OCI-M1 (cell line): Measurements from ENCODE around the gene LAMTOR3.

ENCODE experiments used
- DNase-seq: peaks from one replicate; lab custom pipeline; 2025; lab: John Stamatoyannopoulos, UW

Gene LAMTOR3

DNA sequence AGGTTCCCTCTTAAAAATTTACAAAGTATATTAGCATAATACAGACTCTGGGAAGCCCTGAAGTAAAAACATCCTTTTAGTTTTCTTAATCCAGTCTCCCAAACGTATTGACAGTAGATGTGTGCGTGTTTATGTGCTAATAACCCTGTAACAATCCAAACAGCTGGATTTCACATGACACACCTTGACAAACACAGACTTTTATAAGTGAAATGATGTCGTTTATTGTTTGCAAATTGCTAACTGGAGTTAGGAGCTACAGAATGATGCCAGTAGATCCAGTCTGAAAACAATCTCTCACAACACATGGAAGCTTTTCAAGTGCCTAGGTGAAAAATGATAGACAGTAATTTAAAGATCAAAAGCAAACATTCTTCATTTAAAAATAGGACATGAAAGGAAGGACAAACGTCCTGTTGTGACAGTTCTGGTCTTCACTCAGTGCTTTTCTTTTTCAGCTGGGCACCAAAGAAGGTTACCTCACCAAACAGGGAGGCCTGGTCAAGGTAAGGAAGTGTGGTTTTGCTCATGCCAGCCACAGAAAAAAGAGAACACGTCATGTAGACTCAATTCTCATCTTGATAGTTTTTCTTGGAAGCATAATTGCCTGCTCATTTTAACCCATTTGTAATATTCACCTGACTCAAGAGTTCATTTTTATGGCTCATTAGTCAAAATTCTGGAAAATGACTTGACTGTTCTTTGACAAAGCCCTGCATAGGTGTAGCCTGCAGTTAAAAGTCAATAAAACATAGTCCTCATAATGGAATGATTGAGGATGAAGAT lies 32.9 kb downstream of the LAMTOR3 start:
- DNase-seq: no peak

DNA sequence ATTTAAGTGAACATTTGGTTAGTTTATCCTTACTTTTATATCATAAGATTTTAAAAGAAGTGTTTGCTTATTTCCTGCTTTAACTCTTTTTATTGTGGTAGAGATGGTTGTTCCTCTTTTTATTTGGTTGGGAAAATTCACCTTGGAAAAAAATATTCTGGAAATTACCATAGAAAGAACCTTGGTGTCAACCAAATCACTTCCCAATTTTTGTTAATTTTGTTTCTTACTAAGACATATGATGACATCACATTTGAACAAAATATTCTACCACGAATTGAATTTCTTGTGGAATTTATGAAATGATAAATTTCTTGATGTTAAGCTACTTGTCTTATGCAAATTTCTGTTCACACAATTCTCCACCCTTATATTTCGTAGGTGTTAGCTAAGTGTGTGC lies 33.7 kb downstream of the LAMTOR3 start:
- no peak for DNase-seq

DNA sequence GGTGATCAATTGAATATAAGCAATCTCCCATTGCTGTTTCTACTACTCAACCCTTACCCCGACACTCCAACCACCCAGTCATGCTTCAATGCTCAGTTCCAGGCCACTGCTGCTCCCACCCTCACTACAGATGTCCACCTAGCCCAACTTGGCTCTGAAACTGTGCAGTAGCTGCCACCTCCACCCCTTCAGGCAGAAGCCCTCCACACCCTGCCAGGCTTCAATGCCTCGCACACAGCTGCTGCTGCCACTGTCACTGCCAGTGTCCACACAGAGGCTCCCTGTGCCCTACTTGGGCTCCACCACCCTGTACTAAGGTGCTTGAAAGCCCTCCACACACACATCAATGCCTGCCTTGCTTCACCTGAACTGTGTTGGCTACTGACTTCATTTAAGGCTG lies 34.6 kb downstream of the LAMTOR3 start:
- no peak for DNase-seq

DNA sequence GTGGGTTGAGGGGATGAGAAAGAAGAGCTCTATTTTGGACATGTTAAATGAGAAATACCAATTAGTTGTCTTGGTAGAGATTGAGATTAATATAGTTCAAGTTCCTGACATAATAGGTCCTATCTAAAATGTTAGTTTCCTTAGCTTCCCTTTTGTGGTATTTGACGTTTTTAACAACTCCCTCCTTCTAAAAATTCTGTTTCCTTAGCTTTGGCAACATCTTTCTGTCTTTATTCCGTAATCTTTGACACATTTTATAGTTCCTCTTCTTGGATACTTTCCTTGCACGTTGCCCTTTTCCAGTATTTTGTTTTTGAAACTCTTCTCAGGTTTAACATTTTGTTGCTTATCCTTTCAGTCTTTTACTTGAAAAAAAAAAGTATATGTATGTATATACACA lies 36.9 kb downstream of the LAMTOR3 start:
- peak; percentile 21 for DNase-seq

DNA sequence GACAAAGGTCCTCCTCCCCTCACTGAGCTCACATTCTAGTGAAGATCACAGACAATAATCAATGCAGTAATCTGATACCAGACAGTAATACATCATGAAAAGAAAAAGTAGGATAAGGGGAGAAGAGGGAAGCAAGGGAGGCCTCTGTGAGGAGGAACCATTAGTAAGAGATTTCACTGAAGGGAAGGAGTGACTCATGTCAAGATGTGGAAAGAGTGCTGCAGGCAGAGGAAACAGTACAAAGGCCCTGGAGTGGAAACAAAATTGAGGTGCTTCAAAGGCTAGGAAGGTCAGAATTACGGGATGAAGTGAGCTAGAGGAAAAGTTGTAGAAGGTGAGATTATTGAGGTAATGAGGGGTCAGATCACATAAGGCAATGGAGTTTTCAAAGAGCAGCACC lies 38.1 kb downstream of the LAMTOR3 start:
- peak; percentile 70 for DNase-seq

DNA sequence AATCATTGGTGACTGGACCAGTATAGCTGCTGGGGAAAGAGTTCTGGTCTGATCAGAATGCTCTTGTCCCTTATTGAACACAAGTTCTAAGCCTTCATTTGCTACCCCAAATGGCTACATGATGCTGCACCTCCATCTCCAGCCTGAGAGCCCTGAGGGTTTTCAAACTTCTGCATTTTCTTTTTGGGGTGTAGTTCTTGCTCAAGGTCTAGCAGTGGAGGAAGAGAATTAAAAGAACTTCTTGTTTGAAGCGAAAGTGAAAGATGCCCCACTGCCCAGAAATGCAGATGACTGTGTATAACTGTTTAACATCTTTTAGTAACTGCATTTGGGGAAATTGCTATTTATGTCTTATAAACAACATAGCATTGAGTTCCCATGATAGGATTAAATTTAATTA lies 38.5 kb downstream of the LAMTOR3 start:
- peak; percentile 71 for DNase-seq

DNA sequence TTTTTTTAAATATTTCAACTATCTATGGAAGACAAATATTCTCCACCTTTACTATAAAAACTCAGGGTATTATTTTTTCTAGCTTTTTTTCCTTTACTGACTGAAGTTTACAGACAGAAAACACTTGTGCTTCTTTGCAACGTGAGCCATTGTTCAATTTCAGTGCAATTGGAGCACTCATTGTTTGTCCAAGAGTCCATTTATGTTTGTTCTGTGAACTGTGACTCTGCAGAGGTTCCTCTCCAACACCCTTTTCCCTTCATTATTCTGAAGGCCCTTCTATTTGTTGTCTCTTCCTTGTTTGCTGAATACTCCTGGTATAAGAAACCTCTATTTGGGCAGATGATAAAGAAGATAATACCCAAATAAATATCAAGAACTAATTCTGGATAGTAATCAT lies 40.2 kb downstream of the LAMTOR3 start:
- no peak for DNase-seq

DNA sequence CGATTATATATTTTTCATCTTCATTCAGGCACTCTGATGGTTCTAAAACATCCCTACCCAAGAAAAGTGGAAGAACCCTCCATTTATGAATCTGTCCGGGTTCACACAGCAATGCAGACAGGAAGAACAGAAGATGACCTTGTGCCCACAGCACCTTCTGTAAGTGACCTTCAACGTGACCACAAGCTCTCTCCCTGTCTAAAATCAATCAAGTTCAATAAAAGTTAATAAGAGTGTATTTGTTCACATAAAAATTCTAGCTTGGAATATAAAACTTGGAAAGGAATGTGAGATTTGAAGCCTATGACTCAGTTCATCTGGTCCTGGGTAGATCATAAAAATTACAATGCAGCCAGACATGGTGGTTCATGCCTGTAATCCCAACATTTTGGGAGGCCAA lies 41.0 kb downstream of the LAMTOR3 start:
- no peak for DNase-seq

DNA sequence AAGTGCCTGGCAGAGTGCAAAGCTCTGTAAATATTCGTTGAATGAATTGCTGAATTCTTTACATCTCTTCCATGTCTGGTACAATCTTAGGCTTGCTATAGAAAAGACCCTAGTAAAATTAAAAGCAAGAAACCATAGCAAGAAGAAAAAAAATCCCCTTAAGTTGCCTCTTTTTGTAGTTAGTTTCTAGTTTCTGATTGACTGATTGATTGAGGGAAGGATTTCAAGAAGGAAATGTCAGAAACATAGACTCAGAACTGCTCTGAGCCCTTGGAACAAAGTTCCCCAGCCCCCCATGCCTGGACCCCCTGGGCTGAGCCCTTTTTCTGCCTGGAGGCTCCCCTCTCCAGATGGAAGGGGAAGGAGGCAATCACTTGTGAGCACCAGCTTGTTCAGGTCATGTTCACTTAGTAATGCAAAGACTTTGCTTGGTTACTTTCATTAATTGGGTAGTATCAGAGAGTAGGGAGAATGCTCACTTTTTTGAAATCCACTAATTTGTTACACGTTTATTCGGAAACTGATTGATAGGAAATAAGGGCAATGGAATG lies 42.0 kb downstream of the LAMTOR3 start:
- no peak for DNase-seq

DNA sequence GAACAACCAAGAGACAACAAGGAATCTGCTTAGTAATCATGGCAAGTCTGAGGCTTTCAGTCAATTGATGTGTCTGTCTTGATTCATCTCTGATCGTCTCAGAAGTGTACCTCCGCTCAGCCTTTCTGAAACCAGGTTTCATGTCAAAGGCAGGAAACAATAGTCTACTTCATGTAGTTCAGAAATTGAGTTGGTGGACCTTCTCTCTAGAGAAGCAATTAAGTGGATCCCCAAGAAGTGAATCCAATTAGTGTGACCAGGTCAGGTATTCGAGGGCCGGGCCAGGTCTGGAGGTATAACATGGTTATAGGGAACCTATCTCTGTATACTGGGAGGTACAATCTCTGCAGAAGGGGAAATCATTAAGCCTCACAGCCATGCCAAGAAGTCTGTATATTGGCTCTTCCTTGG lies 45.6 kb downstream of the LAMTOR3 start:
- DNase-seq: no peak

DNA sequence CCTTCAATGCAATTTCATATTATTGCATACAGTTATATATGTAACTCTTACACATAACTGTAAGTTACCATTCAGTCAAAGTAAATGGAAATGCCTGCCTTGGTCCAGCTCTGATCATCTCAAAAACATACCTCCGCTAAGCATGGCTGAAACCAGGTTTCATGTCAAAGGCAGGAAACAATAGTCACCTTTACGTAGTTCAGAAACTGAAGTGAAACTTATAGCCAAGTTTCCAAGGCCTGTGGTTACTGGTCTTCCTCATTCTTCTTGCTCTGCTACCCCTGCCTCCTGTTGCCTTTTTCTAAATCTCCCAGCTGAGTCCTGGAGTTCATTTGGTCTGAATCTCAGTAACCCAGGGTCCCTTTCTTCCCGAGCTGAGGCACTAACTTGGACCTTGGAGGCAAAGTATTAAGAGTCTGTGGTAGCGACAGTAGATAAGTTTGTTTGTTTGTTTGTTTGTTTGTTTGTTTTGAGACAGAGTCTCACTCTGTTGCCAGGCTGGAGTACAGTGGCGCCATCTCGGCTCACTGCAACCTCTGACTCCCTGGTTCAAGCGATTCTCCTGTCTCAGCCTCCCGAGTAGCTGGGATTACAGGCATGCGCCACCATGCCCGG lies 46.8 kb downstream of the LAMTOR3 start:
- no peak for DNase-seq

DNA sequence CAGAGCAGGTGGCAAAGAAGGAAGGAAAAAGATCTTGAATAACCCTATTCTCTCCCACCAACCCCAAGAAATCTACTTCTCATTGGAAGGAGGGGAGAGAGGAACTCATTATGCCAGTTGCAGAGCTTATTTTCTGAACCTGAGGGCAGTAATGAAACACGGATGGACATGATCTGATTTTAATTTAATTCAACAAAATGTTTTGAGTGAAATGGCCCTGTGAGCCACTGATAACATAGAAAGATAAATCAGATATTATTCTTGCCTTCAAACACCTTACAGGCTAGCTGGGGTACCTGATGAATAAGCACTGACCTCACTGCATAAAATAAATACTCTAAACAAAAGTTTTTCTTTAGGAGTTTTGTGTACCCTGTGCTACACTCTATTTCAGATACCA lies 47.3 kb downstream of the LAMTOR3 start:
- no peak for DNase-seq

DNA sequence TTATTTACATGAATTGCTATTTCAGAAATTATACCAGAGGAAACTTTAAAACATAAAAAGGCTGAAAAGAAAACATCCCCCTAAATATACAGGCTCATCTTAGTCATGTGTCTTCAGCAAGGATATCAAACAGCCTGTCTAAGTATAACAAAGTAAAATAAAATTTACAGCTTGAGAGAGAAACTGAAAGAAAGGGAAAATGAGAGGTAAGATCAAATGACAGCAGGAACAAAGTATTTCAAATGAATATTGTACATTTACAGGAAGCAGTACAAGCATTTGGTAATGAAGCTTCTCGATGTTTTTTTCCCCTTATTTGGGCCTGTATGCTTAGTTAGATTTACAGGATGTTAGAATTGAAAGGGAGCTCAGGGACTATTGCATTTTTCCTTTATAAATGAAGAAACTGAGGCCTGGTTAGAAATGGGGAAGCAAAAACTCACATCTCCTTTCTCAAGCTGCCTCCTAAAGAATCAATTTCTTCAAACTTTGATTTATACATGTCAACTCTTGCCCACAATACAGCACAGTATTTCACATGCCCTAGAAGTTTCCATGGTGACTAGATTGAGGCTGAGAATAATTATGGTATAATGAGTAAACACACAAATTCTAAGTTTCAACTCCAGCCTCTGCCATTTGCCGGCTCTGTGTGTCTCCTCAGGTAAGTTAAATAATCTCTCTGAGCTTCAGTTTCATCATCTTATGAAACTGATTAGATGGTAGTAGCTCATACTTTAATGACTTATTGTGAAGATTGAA lies 48.3 kb downstream of the LAMTOR3 start:
- DNase-seq: no peak

DNA sequence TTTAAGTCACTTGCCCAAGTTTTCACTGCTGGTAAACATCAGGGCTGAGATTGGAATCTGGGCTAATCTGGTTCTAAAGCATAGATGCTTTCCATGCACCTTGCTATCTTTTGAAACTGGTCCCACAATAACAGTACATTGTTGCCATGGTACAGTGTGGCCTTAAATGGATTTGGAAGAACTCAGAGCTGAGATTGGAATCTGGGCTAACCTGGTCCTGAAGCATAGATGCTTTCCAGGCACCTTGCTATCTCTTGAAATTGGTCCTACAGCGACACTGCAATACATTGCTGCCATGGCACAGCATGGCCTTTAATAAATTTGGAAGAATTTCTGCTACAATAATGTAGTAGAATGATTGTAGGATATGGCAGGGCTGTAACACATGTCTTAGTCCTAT lies 49.0 kb downstream of the LAMTOR3 start:
- no peak for DNase-seq

DNA sequence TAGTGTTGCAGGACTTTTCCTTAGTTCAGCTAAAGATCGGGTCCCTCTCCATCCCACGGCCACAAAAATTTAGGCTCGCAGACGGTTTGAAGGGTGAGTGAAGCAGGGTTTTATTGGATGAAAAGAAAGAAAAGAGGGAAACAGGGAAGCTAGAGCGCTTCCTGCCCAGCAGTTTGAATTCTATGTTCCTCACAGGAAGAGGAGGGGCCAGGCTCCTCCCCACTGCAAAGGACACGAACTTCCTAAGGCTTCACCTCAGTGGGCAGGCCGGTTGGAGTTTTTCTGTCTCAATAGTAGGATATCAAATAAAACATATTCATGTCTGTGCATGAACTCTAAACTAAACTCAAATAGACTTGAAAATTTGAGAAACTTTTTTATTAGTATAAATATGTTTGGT lies 50.2 kb downstream of the LAMTOR3 start:
- no peak for DNase-seq

DNA sequence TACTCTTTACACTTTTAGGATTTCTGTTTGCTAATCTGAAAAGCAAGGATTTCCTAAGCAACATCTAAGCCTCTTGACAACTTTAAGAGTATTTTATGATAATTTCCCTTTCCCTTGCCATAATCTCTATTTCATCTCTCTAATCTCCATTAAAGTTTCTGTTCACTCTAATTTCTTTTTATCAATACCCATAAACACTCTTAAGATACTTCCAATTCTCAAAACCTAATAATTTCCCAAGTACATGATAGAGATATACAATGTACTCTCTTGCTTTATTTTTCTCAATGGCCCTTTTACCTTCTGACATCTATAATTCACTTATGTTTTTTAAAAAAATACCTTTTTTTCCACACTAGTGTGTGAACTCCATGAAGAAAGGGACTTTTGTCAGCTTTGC lies 50.8 kb downstream of the LAMTOR3 start:
- DNase-seq: no peak

DNA sequence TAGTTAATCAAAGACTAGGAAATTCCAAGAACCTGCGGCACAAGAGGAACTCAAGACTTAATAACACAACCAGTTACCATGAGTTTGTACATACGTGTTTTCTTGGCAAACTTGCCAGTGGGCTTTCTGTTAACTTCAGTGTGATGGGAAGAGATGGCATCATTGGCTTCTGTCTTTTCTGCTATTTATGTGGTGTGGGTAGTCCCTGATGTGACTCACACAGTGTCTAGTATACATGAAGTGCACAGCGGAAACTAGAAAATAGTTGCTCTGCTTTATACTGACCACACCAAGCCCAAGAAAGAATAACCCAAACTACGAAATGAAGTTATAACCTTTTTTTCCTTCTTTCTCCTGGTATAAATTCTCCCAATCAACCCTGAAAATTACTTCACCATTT lies 53.1 kb downstream of the LAMTOR3 start:
- DNase-seq: no peak

DNA sequence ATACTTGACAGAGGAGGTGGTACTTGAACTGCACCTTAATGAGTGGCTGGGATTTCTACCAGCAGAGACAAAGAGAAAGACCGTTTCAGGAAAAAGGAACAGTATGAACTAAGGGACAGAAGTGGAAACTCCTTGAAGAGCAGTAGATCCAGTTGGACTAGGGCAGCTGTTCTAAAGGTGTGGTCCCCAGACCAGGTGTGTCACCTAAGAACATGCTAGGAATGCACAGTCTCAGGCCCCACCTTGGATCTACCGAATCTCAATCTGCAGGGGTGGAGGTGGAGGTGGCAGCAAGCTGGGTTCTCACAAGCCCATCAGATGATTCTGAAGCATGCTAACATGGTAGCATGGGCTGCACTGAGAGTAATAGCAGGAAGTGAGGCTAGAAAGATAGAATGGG lies 55.3 kb downstream of the LAMTOR3 start:
- DNase-seq: no peak

DNA sequence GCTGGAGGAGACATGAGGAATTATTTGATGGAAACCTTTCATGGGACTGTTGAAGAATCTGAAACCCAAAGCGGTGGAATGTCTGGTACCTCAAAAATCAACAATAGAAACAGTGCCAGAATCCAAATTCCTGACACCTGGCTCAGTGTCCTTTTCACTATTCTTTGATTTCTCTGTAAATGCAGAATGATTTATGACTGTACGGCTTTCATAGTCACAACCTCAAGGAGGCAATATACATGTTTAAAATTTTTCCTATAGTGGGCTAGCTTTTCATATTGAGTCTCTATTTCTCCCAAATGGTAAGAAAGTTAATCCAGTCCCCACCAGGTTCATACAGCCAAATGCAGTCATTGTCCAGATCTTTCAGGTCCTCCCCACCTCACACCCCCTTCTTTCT lies 58.3 kb downstream of the LAMTOR3 start:
- DNase-seq: no peak

DNA sequence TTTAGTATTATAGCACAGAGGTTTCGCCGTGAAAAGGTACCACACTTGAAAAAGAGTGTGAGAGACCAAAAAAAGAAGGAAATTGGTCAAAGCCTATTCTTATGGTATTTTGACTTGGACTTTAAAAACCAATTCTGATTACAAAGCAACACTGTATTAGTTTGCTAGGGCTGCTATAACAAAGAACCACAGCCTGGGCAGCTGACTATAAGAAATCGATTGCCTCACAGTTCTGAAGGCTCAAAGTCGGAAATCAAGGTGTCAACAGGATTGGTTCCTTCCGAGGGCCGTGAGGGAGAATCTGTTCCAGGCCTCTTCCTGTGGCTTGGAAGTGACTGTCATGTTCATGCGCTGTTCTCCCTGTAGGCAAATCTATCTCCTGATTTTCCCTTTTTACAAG lies 59.7 kb downstream of the LAMTOR3 start:
- DNase-seq: no peak

DNA sequence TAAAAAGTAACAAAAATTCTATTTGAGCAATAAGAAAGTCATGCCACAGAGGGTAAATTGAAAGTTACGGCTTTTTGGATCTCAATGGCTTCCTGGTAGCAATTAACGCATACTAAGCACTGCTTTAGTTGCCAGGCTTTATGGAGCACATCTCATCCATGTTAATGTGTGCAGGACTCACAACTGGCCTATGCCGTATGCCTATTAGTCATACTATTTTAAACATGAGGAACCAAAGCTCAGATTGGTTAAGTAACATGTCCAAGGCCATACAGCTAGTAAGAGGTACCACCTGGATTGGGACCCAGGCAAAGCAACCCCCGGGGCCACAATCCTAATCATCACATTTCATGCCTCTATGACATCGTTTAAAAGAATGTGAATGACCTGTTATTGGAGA lies 60.5 kb downstream of the LAMTOR3 start:
- no peak for DNase-seq

DNA sequence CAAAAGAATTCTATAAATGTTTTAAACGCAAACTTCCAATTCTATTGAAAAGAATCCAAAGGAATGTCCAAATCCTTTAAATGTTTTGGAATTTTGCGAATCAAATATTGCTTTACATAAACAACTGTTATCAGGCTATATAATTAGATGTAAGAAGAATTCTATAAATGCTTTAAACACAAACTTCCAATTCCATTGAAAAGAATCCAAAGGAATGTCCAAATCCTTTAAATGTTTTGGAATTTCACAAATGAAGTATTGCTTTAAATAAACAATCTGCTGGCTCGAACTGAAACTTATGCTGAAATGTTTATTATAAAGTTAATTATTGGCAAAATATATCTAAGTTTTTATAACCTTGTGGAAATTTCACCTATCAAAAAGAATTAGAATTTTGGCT lies 61.5 kb downstream of the LAMTOR3 start:
- DNase-seq: no peak

DNA sequence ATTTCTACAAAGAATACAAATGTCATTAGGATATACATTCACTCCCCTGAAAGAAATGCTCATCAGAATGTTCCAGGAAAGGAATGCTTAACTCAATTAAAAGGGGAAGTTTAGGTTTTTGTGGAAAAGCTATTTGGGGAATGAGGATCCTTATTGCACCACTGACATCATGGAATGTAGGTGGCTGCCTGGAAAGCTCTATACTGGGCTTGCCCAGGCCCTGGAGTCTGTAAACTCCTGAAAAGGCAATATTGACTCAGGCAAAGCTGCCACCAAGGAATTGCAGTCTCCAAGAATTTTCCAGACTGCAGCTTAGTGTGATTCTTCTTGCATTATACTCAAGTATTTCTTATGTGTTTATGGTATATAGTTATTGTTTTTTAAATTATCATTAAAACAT lies 61.9 kb downstream of the LAMTOR3 start:
- DNase-seq: no peak
